SK-N-SH (cell line): ENCODE measurements around the gene SEMA4B. TPM values are rescaled to one million over a fixed set of nuclear protein-coding genes. Genes with fewer than 3 reads are reported as not detected.
A peak's percentile ranks its signal among the peaks of the same experiment; 100 is the strongest.

Experiments used
- CTCF ChIA-PET: fragments of 300-600, 350-600 bp; formaldehyde crosslinking; extraction: SDS; loops from one replicate; lab custom pipeline; 2021; lab: Yijun Ruan, JAX
- POLR2A ChIA-PET: fragments of 350-600 bp; sonication (Branson Sonifier 250); formaldehyde crosslinking; extraction: SDS; loops from one replicate; lab custom pipeline; 2020; ENCODE audit warnings: antibody characterized with exemption, inconsistent platforms; lab: Yijun Ruan, JAX
- DNase-seq: peaks from one replicate; pipeline ENCODE4 v3.0.0; 2012
- H2AFZ ChIP-seq: fragments of 200-600 bp; sonication (generic); 2 replicates; pipeline ENCODE4 v1.8.1; 2016; ENCODE audit warnings: antibody characterized with exemption, mild to moderate bottlenecking, low read depth
- H3F3A ChIP-seq: fragments of 200-600 bp; sonication (generic); replicated peaks from 2 replicates; pipeline ENCODE3; 2016; ENCODE audit warnings: antibody characterized with exemption, mild to moderate bottlenecking; ENCODE audit not compliant: insufficient read depth
- H3K27ac ChIP-seq, 2 experiments: fragments of 200-500 bp in 1 of 2; fragments of 200-600 bp in 1 of 2; sonication (Bioruptor generic) in 1 of 2; sonication (generic), shearing (Covaris generic) in 1 of 2; 2 replicates each; pipeline versions ENCODE4 v1.5.1 to v1.6.1; 2014 to 2016; ENCODE audit warnings: low read depth in 2 of 2, inconsistent platforms in 1 of 2, low read length in 1 of 2, mild to moderate bottlenecking in 1 of 2, mixed read lengths in 1 of 2
- H3K27me3 ChIP-seq: fragments of 200-600 bp; sonication (generic), shearing (Covaris generic); 2 replicates; pipeline ENCODE4 v1.6.1; 2016; ENCODE audit warnings: mixed run types; ENCODE audit not compliant: insufficient read depth
- H3K36me3 ChIP-seq, 2 experiments: fragments of 200-500 bp in 1 of 2; fragments of 200-600 bp in 1 of 2; sonication (Bioruptor generic) in 1 of 2; sonication (generic) in 1 of 2; replicated peaks in 1 of 2; 2 replicates each; pipeline versions ENCODE3 to v1.5.1; 2014 to 2016; ENCODE audit warnings: low read length in 1 of 2, mild to moderate bottlenecking in 1 of 2; ENCODE audit not compliant: insufficient read depth in 2 of 2, control insufficient read depth in 1 of 2
- H3K4me1 ChIP-seq, 2 experiments: fragments of 200-500 bp in 1 of 2; fragments of 200-600 bp in 1 of 2; sonication (Bioruptor generic) in 1 of 2; sonication (generic), shearing (Covaris generic) in 1 of 2; 2 replicates each; pipeline versions ENCODE4 v1.5.1 to v1.6.1; 2014 to 2016; ENCODE audit warnings: low read depth in 1 of 2, low read length in 1 of 2, mixed run types in 1 of 2; ENCODE audit not compliant: insufficient read depth in 2 of 2, control insufficient read depth in 1 of 2
- H3K4me2 ChIP-seq: fragments of 200-600 bp; sonication (generic), shearing (Covaris generic); 2 replicates; pipeline ENCODE4 v1.6.1; 2017; ENCODE audit warnings: mixed run types
- H3K4me3 ChIP-seq, 2 experiments: fragments of 200-500 bp in 1 of 2; fragments of 200-600 bp in 1 of 2; sonication (Bioruptor generic) in 1 of 2; sonication (generic), shearing (Covaris generic) in 1 of 2; 2 replicates each; pipeline versions ENCODE4 v1.5.1 to v1.8.1; 2014 to 2016; ENCODE audit warnings: low read depth in 2 of 2, inconsistent platforms in 1 of 2, low read length in 1 of 2, mild to moderate bottlenecking in 1 of 2, mixed read lengths in 1 of 2, moderate library complexity in 1 of 2
- H3K79me2 ChIP-seq: fragments of 200-600 bp; sonication (generic); 2 replicates; pipeline ENCODE4 v1.8.1; 2017; ENCODE audit warnings: mild to moderate bottlenecking; ENCODE audit not compliant: insufficient read depth
- H3K9ac ChIP-seq: fragments of 200-600 bp; sonication (generic); 2 replicates; pipeline ENCODE4 v1.6.1; 2017; ENCODE audit warnings: mixed run types
- H3K9me2 ChIP-seq: fragments of 200-600 bp; sonication (generic); 2 replicates; pipeline ENCODE4 v1.6.1; 2017; ENCODE audit warnings: mixed run types
- H3K9me3 ChIP-seq: fragments of 200-600 bp; sonication (generic); 2 replicates; pipeline ENCODE4 v1.6.1; 2017; ENCODE audit warnings: mixed run types, mild to moderate bottlenecking, moderate library complexity
- H4K20me1 ChIP-seq: fragments of 200-600 bp; sonication (generic); 2 replicates; pipeline ENCODE4 v1.6.1; 2017; ENCODE audit warnings: mild to moderate bottlenecking, mixed run types; ENCODE audit not compliant: insufficient read depth
- EP300 ChIP-seq, 2 experiments: IDR thresholded peaks; 2 replicates each; pipeline versions ENCODE4 v1.4.0 to v1.6.1; 2012; ENCODE audit warnings: borderline replicate concordance in 1 of 2, low read depth in 1 of 2, low read length in 1 of 2
- FOXJ3 ChIP-seq: sonication (generic); formaldehyde crosslinking; IDR thresholded peaks from 2 replicates; pipeline ENCODE4 v1.5.1; 2020; ENCODE audit warnings: mild to moderate bottlenecking, missing genetic modification reagents
- JUND ChIP-seq: IDR thresholded peaks from 2 replicates; pipeline ENCODE4 v1.4.0; 2012
- MEF2A ChIP-seq: IDR thresholded peaks from 2 replicates; pipeline ENCODE4 v1.4.0; 2012; ENCODE audit warnings: low read depth, borderline replicate concordance
- MXI1 ChIP-seq: IDR thresholded peaks from 2 replicates; pipeline ENCODE4 v1.6.1; 2012; ENCODE audit warnings: mild to moderate bottlenecking, low read depth, low read length, improper control_type of control experiment
- POLR2AphosphoS5 ChIP-seq: IDR thresholded peaks from 2 replicates; pipeline ENCODE4 v1.6.1; 2012; ENCODE audit warnings: low read depth, low read length
- RAD21 ChIP-seq: IDR thresholded peaks from 2 replicates; pipeline ENCODE4 v1.6.1; 2012; ENCODE audit warnings: mild to moderate bottlenecking, low read length
- RCOR1 ChIP-seq: fragments of 150-350 bp; IDR thresholded peaks from 2 replicates; pipeline ENCODE4 v1.6.1; 2017; ENCODE audit warnings: antibody characterized with exemption, low read length
- RXRA ChIP-seq: IDR thresholded peaks from 2 replicates; pipeline ENCODE4 v1.4.0; 2012; ENCODE audit warnings: low read depth, mild to moderate bottlenecking, borderline replicate concordance
- SMC3 ChIP-seq: IDR thresholded peaks from 2 replicates; pipeline ENCODE4 v1.6.1; 2012; ENCODE audit warnings: low read depth, low read length, improper control_type of control experiment
- TEAD4 ChIP-seq: IDR thresholded peaks from 2 replicates; pipeline ENCODE4 v1.4.0; 2012; ENCODE audit warnings: mild to moderate bottlenecking, borderline replicate concordance; ENCODE audit not compliant: insufficient read depth
- WGBS: methylation state at CpG from one replicate; pipeline ENCODE4 v1.1.6; 2017; ENCODE audit warnings: low lambda C conversion rate; 5-methylcytosine and 5-hydroxymethylcytosine counted together
- polyA plus RNA-seq, 3 experiments: library from polyadenylated mRNA; depleted of rRNA; stranded (reverse); fragments of >200 nt; gene quantifications; 2 replicates each; pipeline ENCODE4 v1.2.3, GENCODE V29; 2012
- TF ChIP-seq, protein P1 (sequence below): IDR thresholded peaks from 2 replicates; pipeline ENCODE4 v1.4.0; 2012; ENCODE audit warnings: low read depth, borderline replicate concordance
- TF ChIP-seq, protein P2 (sequence below): fragments of 200-600 bp; sonication (generic); IDR thresholded peaks from 2 replicates; pipeline ENCODE4 v1.6.1; 2017; ENCODE audit warnings: antibody characterized with exemption, mild to moderate bottlenecking, moderate library complexity
- TF ChIP-seq, protein P3 (sequence below): IDR thresholded peaks from 2 replicates; pipeline ENCODE4; 2012
- TF ChIP-seq, protein P4 (sequence below): fragments of 150-350 bp; IDR thresholded peaks from 2 replicates; pipeline ENCODE4 v1.6.1; 2016; ENCODE audit warnings: mild to moderate bottlenecking, low read depth, low read length
- TF ChIP-seq, protein P5 (sequence below): IDR thresholded peaks from 2 replicates; pipeline ENCODE4 v1.6.1; 2012; ENCODE audit warnings: mild to moderate bottlenecking, low read depth, low read length, moderate library complexity

Gene SEMA4B
- polyA plus RNA-seq, 1 of the 3 experiments (the other 2 are of a cell fraction): 38.9 TPM

DNA sequence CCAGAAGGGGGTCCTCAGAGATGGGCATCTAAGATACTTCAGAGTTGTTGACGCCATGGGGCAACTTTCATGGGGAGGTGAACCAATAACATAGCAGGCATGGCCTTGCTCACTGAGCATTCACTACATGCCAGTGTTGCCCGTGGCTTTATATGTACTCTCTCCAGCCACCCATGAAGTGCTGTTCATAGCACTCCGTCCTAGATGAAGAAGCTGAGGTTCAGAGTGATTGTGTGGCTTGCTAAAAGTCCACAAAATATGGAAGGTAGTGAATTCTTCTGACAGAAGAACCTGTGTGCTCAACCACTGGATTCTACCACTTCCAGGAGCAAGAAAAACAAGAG lies 9.8 kb upstream of the SEMA4B start:
- Histone ChIP-seq H3K79me2 (peaks cover 8% of the 10 kb centered on the region), H4K20me1 (no peaks in the 10 kb centered on the region), H3K27me3 (no peaks in the 10 kb centered on the region), H2AFZ (no peak overlapping the region), H3K9me2 (no peaks in the 10 kb centered on the region), H3K9me3 (no peaks in the 10 kb centered on the region), H3K4me2 (0 out of 2 replicates have a peak overlapping the region, but pooled peaks have one; percentile 58), H3F3A (peaks cover 7% of the 10 kb centered on the region), H3K4me3 (no peak overlapping the region), H3K9ac (0 out of 2 replicates have a peak overlapping the region, but pooled peaks have one; percentile 2), H3K36me3 (no peaks in the 10 kb centered on the region), H3K4me1 (peaks cover 8 to 42% of the 10 kb centered on the region in 2 experiments; a peak in 3 of 4 replicates), H3K27ac (peak overlapping the region; percentile 0 to 87; a peak in 3 of 4 replicates)
- WGBS: 66% methylated on average over 3 of the region's 3 CpGs
- ChIA-PET POLR2A (interaction anchor here (0.6 to 2.4 kb wide), 4 partner anchors 10 to 89 kb away, joined by 3 to 35 read pairs (median 9); partner anchors contain the start of genes IDH2 and SEMA4B), CTCF (interaction anchor here (0.8 to 4.4 kb wide), 10 partner anchors 10 to 129 kb away, joined by 3 to 22 read pairs (median 4); partner anchors contain the start of gene SEMA4B)
- no peak for DNase-seq
- no peak for TF ChIP-seq MEF2A
- TF ChIP-seq, protein P1, sequence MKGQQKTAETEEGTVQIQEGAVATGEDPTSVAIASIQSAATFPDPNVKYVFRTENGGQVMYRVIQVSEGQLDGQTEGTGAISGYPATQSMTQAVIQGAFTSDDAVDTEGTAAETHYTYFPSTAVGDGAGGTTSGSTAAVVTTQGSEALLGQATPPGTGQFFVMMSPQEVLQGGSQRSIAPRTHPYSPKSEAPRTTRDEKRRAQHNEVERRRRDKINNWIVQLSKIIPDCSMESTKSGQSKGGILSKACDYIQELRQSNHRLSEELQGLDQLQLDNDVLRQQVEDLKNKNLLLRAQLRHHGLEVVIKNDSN: no peak
- no peak for TF ChIP-seq RCOR1

DNA sequence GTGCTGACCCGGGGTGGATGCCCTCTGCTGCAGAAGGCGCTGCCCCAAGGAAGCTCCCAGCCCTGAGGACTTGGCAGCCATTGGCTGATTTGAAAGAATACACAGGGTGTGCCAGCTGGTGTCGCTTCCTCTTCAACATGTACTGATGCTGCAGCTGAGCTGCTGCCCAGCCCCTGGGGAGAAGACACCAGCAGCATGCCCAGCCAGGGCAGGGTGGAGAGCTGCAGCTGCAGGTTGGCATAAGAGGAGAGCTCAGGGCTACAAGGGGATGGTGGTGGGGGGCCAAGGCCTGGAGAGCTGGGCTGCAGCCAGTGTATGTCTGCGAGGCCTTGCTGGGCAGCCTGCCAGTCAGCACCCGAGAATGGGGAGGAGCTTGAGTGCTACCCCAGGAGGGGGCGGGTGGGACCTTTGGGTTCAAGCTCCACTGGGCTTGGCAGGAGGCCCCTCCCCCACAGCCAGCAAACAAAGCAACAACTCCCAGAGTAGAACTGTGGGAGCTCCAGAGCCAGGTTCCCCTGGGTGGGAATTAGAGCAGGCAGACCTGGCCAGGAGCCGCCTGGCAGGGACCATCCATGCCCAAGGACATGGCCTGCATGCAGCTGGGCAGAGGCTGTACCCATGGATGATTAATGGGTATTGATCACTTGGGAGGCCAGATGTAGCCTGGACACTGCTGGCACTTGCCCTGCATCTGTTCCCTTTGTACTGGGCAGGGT lies 9.2 kb upstream of the SEMA4B start:
- Histone ChIP-seq H3K27me3 (no peaks in the 10 kb centered on the region), H3K9me2 (no peaks in the 10 kb centered on the region), H3K9ac (0 out of 2 replicates have a peak overlapping the region, but pooled peaks have one; percentile 2), H2AFZ (no peak overlapping the region), H3K4me3 (no peak overlapping the region), H3F3A (peaks cover 5% of the 10 kb centered on the region), H4K20me1 (no peaks in the 10 kb centered on the region), H3K79me2 (peaks cover 8% of the 10 kb centered on the region), H3K9me3 (no peaks in the 10 kb centered on the region), H3K4me2 (peak overlapping the region; percentile 58; the same call in 1 of the 2 replicates), H3K27ac (peak overlapping the region; percentile 0 to 87; a peak in 3 of 4 replicates), H3K4me1 (peaks cover 8 to 41% of the 10 kb centered on the region in 2 experiments; a peak in 3 of 4 replicates), H3K36me3 (no peaks in the 10 kb centered on the region)
- ChIA-PET POLR2A (interaction anchor here (0.6 to 2.4 kb wide), 5 partner anchors 10 to 89 kb away, joined by 3 to 35 read pairs (median 7); partner anchors contain the start of genes IDH2 and SEMA4B), CTCF (interaction anchor here (0.8 to 4.4 kb wide), 11 partner anchors 9 to 128 kb away, joined by 3 to 22 read pairs (median 4); partner anchors contain the start of gene SEMA4B)
- DNase-seq: peak; percentile 92
- WGBS: 19% methylated on average over 4 of the region's 7 CpGs
- TF ChIP-seq FOXJ3 (peak; percentile 44; the same call in 1 of the 2 replicates), EP300 (IDR thresholded peaks at IDR 0.05; ENCODE audit: borderline replicate concordance in 1 of 2, low read depth in 1 of 2, low read length in 1 of 2) (peak in 1 of 2 experiments; percentile 66; a peak in 2 of 4 replicates), TEAD4 (no peak), JUND (no peak), MXI1 (peak; percentile 73), MEF2A (no peak), SMC3 (0 out of 2 replicates have a peak, but pooled peaks have one; percentile 2), RXRA (no peak), POLR2AphosphoS5 (no peak), RAD21 (peak; percentile 32; the same call in 1 of the 2 replicates)
- TF ChIP-seq, protein P2, sequence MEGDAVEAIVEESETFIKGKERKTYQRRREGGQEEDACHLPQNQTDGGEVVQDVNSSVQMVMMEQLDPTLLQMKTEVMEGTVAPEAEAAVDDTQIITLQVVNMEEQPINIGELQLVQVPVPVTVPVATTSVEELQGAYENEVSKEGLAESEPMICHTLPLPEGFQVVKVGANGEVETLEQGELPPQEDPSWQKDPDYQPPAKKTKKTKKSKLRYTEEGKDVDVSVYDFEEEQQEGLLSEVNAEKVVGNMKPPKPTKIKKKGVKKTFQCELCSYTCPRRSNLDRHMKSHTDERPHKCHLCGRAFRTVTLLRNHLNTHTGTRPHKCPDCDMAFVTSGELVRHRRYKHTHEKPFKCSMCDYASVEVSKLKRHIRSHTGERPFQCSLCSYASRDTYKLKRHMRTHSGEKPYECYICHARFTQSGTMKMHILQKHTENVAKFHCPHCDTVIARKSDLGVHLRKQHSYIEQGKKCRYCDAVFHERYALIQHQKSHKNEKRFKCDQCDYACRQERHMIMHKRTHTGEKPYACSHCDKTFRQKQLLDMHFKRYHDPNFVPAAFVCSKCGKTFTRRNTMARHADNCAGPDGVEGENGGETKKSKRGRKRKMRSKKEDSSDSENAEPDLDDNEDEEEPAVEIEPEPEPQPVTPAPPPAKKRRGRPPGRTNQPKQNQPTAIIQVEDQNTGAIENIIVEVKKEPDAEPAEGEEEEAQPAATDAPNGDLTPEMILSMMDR: no peak
- TF ChIP-seq, protein P3, sequence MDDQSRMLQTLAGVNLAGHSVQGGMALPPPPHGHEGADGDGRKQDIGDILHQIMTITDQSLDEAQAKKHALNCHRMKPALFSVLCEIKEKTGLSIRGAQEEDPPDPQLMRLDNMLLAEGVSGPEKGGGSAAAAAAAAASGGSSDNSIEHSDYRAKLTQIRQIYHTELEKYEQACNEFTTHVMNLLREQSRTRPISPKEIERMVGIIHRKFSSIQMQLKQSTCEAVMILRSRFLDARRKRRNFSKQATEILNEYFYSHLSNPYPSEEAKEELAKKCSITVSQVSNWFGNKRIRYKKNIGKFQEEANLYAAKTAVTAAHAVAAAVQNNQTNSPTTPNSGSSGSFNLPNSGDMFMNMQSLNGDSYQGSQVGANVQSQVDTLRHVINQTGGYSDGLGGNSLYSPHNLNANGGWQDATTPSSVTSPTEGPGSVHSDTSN: no peak
- TF ChIP-seq, protein P4, sequence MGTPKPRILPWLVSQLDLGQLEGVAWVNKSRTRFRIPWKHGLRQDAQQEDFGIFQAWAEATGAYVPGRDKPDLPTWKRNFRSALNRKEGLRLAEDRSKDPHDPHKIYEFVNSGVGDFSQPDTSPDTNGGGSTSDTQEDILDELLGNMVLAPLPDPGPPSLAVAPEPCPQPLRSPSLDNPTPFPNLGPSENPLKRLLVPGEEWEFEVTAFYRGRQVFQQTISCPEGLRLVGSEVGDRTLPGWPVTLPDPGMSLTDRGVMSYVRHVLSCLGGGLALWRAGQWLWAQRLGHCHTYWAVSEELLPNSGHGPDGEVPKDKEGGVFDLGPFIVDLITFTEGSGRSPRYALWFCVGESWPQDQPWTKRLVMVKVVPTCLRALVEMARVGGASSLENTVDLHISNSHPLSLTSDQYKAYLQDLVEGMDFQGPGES: no peak
- TF ChIP-seq, protein P5, sequence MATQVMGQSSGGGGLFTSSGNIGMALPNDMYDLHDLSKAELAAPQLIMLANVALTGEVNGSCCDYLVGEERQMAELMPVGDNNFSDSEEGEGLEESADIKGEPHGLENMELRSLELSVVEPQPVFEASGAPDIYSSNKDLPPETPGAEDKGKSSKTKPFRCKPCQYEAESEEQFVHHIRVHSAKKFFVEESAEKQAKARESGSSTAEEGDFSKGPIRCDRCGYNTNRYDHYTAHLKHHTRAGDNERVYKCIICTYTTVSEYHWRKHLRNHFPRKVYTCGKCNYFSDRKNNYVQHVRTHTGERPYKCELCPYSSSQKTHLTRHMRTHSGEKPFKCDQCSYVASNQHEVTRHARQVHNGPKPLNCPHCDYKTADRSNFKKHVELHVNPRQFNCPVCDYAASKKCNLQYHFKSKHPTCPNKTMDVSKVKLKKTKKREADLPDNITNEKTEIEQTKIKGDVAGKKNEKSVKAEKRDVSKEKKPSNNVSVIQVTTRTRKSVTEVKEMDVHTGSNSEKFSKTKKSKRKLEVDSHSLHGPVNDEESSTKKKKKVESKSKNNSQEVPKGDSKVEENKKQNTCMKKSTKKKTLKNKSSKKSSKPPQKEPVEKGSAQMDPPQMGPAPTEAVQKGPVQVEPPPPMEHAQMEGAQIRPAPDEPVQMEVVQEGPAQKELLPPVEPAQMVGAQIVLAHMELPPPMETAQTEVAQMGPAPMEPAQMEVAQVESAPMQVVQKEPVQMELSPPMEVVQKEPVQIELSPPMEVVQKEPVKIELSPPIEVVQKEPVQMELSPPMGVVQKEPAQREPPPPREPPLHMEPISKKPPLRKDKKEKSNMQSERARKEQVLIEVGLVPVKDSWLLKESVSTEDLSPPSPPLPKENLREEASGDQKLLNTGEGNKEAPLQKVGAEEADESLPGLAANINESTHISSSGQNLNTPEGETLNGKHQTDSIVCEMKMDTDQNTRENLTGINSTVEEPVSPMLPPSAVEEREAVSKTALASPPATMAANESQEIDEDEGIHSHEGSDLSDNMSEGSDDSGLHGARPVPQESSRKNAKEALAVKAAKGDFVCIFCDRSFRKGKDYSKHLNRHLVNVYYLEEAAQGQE: no peak
